OCI-M2 (cell line): Measurements from ENCODE around the gene DIP2B.

Experiments used
- DNase-seq: peaks from one replicate; lab custom pipeline; 2025; ENCODE audit not compliant: unreplicated experiment; lab: John Stamatoyannopoulos, UW

DIP2B gene

GRCh38 chr12:50635857-50636256, 131.1 kb downstream of the DIP2B start:
- no peak for DNase-seq

DNA sequence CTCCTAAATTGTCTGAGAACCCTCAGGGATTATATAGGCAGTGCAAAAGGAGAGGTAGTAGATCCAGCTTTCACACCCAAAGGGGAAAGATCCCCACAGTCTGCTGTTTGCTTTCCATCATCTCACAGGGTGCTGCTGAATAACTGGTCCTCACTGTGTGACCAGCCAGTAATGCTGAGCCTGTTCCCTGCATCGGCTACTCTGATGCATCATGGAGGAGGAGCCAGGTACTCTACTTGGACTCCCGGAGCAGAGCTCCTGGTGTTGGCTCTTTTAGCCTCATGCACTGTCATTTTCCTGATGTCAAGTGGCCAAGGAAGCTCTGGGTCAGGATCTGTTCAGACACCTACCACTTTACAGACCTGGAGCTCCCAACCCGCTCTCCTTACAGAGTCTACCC, 131.7 kb downstream of the DIP2B start:
- no peak for DNase-seq

GRCh38 chr12:50637870-50638481, 133.2 kb downstream of the DIP2B start:
- DNase-seq = no peak

DNA sequence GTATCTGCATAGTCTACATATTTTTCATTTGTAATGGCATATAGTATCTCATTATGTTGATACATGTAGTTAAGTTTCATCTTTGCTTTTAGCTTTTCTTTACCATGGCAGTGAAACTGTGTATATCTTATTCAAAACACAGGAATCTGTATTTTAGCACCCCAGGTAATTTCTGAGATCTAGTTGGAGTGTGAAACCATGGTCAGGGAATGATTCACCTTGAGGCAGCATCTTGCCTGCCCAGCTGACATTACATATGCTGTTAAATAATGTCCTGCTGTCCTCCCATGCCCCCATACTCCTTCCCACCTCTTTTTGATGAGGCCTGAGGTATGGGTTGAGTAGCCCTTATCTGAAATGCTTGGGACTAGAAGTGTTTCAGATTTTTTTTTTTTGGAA, 133.7 kb downstream of the DIP2B start:
- DNase-seq = no peak

GRCh38 chr12:50639721-50640120, 134.9 kb downstream of the DIP2B start:
- DNase-seq = no peak

- DNase-seq = no peak
Measured at GRCh38 chr12:50640321-50640939, 135.6 kb downstream of the DIP2B start.

DNA sequence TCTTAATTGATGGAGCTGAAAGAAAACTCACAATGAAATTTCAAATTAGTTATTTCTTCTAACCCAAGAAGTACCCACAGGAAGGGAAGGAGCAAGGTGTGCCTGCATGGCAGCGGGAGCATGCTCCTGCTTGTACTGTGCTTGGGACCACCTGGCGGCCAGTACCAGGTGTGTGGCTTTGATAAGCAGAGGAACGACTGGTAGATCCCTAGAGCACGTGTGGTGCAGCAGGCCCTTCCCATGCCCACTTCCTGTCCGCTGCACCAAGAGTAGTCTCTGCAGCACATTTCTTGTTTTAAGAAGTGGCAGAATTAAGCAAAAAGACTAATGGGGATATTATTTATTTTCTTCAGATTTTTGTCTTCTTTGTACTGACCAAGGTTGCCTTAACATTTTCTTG, 136.8 kb downstream of the DIP2B start:
- DNase-seq = no peak

DNA sequence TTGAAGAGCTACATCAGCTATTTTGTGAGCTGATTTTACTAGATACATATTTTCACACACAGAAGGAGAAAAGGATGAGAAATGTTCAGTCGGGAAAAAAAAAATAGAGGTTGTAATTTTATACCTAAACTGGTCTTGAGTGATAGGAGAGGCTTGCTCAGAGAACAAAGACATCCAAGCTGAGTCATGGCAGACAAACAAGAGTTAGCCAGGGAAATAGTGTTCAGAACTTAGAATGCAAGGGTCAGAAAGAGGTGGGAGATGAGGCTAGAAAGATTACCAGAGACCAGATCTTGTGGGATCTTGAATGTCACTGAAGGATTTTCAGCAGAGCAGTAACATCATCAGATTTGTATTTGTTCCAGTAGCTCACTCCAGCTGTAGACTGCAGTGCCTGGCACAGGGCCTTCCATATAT, 137.3 kb downstream of the DIP2B start:
- DNase-seq = no peak

GRCh38 chr12:50642761-50643160, 138.0 kb downstream of the DIP2B start:
- DNase-seq = no peak

DNA sequence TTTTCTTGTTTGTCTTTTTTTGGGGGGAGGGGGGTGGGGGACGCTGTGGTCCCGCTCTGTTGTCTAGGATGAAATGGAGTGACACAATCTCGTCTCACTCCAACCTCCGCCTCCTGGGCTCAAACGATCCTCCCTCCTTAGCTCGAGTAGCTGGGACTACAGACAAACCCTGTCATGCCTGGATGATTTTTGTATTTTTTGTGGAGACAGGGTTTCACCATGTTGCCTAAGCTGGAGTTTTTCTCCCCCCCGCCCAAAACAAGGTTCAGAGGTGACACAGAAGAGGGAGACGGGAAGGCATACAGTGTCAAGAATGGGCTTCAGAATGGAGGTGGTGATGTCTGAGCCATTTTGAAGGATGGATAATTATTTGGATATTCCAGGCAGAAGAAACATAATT, 142.2 kb downstream of the DIP2B start:
- DNase-seq = no peak

GRCh38 chr12:50647479-50647878, 142.7 kb downstream of the DIP2B start:
- no peak for DNase-seq

DNA sequence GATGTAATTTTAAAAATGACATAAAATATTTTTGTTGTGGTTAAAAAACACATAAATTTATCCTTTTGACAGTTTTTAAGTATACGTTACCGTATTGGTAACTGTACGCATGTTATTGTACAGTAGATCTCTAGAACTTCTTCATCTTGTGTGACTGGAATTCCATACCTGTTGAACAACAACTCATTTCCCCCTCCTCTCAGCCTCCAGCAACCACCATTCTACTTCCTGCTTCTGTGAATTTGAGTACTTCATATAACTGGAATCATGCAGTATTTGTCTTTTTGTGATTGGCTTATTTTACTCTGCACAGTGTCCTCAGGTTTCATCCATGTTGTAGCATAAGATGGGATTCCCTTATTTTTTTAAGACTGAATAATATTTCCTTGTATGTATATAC, 145.5 kb downstream of the DIP2B start:
- DNase-seq = no peak

- DNase-seq = no peak
Measured at GRCh38 chr12:50655374-50655921, 150.7 kb downstream of the DIP2B start.

GRCh38 chr12:50659260-50659659, 154.5 kb downstream of the DIP2B start:
- no peak for DNase-seq

- no peak for DNase-seq
Measured at GRCh38 chr12:50659690-50660424, 155.1 kb downstream of the DIP2B start.

DNA sequence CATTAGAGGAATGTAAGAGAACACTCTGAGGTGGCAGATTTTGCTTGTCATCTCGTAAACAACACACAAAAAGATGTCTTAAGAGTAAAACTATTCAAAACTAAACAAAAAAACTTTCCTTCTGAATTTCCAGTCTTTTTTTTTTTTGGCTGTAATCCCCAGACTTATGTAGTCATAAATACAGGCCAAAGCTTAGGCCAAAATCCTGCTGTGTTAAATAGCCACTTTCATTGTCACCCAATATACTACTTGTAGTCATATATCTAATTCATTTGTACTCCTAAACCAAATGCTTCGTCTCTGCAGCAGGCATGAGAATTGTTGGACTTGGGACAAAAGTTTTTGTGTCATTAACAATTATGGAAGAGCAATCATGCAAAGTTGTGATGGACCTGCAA, 155.6 kb downstream of the DIP2B start:
- DNase-seq = no peak

DNA sequence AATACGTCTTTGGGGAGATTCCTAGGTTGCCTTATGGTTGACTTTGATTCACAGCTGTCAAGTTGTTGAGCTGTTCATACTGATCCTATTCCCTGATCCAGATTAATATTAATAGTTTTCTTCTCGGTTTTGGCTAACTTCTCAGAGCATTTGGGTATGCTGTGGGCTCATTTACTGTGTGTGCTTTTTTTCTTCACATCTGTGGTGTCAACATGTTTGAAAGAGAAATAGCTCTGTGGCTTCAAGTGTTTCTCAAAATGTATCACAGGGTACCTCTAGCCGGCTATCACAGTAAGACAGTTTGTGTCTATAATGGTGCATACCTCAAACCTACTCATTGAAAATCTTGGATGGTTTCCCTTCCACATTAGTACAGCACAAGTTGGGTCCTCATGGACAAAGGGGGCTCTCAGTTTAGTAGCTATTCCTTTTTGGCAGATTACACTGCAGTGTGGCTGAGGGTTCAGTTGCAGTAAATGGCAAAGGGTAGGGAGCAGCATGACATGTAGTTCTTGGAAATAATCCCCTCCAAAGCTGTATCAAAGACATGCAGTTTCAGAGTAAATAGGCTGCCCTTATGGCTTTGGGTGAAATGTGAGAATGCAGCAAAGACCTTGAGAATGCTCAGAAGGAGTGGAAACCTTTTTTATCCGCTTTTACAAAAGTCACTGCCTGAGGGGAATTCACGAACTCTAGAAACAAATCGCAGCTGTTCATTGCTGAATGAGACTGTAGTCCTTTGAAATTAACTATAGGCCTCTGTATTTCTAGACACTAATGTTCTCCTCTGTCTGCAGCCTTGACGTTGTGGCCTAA, 156.7 kb downstream of the DIP2B start:
- no peak for DNase-seq

GRCh38 chr12:50662116-50662510, 157.3 kb downstream of the DIP2B start:
- DNase-seq = no peak

DNA sequence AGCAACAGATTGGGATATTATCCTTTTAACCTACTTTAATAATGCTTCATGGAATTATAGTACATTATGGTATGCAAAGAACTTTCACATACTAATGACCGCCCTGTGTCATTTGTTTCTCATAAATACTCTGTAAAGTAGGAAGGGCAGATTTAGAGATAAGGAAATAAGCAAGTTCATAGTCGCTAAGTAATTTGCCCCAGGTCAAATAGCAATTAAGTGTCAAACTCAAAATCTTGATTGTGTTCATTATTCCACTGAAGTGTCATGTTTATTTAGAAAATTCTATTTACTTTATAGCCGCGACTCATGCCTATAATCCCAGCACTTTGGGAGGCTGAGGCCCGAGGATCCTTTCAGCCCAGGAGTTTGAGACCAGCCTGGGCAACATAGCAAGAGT, 160.4 kb downstream of the DIP2B start:
- no peak for DNase-seq

DNA sequence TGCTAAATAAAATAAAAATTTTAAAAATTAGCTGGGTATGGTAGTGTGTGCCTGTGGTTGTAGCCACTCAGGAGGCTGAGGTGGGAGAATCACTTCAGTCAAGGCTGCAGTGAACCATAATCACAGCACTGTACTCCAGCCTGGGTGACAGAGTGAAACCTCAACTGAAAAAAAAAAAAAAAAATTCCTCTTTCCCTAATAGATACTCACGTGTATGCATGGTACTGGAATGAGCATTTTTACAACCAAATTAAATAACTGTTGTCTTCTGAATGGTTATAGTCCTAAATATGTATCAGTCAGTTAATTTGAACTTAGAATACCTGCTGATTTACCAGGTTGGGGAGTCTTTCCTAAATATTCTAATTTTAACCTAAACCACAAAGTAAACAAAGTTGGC, 160.8 kb downstream of the DIP2B start:
- DNase-seq = no peak

DNA sequence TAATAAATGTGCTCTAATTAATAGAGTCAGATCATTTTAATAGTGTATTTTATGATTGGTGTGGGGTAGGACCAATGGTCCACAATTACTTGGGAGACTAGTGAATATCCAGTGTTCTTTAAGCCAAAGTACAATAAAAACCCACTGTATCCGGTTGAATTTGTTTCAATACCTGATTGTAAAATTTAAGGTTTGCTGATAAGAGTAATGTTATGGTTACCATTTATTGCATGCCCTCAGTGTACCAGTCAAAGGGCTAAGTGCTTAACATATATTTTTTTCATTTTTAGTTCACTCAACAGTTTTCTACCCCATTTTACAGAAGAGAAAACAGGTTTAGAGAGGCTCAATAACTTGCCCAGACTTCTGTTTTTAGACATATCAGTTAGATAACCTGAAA, 161.2 kb downstream of the DIP2B start:
- no peak for DNase-seq
